Inflammatory macrophage treated with lipopolysaccharide for 1 hour (primary cell): ENCODE measurements around the gene SOX6.
"Not testable (repeated sequence)": the region's sequence is repeated elsewhere in the genome, so short reads cannot be mapped to it uniquely, and the experiment has no call there.

ENCODE experiments used
- DNase-seq, 2 donors: peaks; one replicate each; pipeline ENCODE4 v3.0.0-alpha.2; 2020 to 2022

The SOX6 gene

DNA sequence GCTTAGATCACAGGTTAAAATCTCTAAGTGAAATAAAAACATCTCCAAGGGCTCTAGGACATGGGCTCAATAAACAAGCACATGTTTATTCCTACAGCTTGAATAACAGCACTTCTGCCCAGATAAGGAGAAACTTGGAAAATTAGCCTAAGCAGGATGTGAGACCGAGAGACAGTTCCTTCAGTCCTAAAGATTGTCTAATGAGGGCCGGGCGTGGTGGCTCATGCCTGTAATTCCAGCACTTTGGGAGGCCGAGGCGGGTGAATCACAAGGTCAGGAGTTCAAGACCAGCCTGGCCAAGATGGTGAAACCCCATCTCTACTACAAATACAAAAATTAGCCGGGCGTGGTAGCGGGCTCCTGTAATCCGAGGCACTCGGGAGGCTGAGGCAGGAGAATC, 327.2 kb downstream of the SOX6 start:
- DNase-seq: not testable (repeated sequence)

DNA sequence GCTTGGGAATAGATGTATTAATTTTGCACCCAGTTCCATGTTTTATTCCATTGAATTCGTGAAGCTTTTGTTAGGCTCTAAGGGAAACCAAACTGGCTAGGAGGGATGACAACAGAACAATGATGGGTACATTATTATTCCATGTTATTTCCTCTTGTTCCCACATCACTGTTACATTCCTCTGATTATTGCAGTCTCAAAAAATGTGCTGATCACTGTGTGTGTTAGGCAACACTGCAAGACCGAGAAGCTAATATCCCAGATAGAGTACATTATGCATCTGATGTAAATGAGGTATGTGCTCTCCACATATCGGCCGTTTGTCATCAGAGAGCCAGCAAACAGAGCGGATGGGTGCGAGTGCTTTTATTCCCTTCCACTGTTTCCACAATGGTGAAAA, 327.9 kb downstream of the SOX6 start:
- DNase-seq: no peak

DNA sequence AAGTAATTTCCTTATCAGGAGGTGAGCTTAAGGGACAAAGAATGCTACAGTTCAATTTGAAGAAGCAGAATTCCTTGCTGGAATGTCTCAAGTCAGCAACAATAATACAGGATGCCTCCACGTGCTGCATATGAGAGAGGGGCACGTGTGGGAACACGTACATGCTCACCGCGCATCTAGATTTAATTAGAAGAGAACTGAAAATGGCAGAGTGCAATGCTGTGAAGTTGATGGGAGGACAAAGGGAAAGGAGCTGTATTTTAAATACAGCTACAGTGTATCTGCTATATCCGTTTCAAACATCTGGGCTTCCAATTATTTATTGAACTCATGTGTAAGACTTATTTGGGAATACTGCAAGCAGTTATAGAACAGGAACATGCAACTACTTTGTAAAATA, 328.7 kb downstream of the SOX6 start:
- no peak for DNase-seq

DNA sequence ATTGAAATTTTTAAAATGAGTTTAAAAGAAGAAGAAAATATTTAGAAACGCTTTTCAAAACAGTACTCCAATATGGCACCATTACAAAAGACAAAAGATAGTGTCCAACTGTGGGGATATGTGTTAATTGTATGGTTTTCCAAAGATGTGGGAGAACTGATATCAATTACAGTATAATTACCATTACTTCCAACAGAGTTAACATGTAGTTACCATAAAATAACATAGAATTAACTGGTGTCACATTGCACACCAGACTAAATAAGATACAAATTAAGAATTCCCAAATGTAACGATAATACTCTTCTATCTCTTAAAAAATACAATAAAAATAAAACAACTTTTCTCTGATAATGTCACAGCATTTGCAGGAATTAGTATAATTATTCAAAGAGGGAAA, 329.5 kb downstream of the SOX6 start:
- no peak for DNase-seq

DNA sequence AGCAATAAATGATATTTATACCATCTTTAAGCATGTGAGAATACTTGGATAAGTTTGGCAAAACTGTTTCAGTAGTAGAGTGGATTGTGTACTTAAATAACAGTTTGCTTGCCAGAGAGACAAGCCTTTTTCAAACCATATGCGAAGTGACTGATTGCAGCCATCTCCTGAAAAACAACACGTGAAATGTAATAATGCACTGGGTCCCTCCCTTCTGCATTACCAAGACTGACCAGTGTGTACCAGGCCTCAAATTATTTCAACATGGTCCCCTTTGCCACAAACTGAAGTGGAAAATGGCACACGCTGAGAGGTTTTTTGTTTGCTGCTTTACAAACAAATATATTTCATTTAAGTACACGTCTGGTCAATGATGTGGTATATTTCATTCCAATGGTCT, 337.4 kb downstream of the SOX6 start:
- no peak for DNase-seq

DNA sequence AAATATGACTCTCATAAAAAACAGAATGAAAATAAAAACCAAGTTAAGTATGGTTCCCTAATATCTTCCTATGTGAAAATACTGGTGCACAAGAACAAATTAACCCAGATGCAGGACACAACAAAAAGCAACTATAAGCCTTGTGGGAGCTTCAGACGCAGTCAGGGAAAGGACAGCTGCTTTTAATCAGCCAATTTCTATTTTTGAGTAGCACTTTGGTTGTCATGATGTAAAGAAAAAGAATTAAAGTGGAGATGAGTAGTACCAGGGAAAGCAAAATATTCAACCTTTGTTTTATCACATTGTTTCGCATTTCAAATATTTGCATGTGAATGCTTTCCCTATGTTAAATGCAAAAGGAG, 339.9 kb downstream of the SOX6 start:
- DNase-seq: no peak

DNA sequence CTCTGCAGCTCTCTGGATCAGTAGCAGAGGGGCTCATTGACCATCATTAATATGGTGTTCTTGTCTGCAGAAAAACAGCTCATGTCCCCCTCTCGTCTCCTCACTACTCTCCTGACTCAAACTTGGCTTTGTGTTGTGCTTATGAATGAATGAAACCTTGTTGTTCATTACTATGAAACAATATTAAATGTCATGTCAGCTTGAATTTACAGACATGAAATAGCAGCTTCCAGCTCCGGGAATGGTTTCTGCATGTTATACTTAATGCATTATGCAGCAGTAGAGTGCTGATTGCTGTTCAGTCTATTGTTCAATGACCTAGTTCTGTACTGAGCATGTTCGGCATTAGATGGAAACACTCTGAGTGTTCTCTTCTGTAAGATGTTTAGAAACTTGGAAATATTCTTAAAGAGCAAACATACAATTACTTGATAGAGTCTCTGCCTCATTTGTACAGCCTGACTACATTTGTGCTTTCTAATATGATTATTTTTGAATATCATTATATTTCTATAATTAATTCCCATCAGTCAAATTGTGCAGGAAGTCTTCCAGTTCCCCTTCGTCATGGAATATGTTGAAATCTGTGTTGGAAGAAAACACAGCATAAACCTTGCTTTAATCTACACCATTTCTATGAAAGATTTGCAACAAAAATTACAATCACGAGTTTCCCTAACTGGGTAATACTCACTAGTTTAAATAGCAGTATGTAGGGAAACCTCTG, 340.4 kb downstream of the SOX6 start:
- DNase-seq: no peak

DNA sequence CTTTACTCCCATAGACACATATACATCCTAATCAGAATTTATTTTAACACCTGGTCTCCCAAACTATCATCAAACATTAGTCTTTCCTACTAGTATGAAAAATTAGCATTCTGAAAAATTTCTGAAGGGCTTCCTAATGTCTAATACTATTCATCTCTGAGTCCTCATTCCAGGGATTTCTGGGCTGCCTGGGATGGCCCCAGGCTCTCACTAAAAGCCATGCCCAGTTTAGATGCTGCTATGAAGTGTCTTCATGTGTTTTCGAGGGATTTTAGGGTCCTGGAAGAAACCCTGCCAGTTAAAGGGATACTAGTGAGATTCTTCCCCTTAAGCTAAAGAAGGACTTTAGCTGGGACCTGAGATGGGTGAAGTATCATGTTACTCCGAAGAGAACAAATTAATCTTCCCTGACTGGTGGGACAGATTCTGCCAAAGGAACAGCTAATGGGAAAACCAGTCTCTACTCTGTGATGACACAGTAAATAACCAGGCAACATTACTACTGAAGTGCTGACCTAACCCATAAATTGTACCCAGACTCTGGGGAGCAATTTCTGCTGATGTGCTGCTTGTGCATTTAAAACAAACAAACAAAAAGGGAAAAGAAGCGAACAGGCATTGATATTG, 342.6 kb downstream of the SOX6 start:
- no peak for DNase-seq

DNA sequence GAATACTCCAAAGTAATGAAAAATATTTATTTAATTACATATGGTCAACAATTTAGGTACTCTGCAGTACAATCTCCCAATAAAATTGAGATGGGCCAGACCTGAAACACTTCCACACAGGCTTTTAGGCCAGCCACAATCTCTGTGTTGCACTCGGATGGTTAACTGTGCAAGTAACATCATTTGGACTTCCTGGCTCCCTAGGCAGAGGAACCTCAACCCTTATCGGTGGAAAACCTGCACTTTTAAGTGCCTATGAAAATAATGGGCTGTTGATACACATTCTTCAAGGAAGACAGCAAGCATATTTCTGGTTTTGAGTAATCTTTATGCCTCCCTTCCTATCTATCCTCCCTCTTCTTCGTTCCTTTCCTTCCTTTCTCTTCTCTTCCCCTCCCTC, 343.1 kb downstream of the SOX6 start:
- DNase-seq: no peak

DNA sequence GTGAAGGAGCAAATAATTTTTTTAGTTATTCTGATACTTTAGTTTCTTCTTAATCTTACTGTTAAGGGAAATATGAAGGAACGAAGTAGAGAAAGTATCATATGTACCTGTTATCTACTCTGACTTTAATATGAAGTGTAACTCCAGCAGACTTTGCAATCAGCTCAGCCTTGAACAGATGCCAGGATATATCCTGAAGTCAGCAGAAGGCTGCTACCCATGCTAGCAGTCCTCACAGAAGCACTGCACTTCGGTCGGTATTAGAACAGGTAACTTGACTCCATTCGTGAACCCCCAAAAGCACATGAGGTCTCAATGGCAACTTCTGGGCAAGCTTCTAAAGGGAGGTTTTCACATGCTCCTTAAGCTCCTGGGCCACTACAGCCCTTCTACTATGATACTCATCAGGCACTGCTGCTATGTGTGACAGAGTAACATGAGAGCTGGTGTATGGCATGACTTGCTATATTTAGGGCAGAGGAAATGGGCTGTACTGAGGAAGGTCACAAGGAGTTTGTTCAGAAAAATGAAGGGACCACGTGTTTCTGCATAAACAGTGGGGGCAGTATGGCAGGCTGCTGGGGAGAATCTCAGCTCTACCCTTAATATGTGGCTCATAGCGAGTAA, 344.1 kb downstream of the SOX6 start:
- DNase-seq: peak in 1 of 2 donors; percentile 33

DNA sequence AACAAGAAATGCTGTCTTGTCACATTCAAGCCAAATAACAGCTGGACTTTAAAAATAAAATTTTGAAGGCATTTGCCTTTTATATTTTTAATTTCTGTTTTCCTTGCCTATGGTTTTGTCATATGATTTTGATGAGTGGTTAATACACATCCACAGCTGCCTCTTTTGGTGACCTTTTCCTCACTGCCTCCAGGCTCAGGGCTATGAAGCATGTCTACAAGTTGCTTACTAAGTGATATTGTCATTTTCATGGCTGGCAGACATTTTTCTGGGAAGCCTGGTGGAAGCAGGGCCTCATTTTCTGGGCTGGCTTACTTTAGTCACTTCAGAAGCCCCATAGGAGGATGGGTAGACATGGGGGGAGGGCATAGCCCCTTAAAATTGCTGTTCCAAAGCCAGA, 344.9 kb downstream of the SOX6 start:
- no peak for DNase-seq

DNA sequence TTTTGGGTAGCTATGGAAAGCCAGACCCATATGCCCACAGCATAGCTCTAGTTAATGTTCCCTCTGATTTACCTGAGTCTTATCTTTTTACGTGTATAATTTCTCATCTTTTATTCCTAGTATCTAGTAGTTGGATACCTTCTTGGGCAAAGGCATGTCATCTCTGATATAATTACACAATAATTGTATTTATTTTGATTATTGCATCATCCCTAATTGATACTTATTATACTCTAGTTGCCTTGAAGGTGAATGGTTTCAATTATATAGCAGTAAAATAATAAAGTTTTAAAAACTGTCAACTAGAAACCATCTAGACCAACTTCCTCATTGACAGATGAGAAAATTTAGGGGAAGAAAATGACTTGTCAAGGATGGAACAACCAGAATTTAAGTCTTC, 347.3 kb downstream of the SOX6 start:
- no peak for DNase-seq

DNA sequence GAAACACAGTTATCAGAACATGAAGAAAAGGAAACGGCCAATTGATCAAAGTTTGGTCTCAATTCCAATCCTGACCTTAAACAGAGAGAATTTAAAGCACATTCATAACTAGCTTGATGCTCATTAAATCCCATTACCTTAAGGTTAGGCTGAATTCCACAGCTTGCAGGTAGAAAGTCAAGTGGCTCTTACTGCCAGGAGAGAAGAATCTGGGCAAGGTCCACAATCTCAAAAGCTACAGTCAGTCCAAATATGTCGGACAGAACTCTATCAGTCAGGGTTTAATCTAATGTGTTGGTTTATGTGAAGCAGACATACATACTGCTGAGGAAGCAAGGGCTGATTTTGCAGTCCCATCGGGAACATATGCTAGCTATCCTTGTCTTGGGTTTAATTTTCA, 348.8 kb downstream of the SOX6 start:
- DNase-seq: no peak

DNA sequence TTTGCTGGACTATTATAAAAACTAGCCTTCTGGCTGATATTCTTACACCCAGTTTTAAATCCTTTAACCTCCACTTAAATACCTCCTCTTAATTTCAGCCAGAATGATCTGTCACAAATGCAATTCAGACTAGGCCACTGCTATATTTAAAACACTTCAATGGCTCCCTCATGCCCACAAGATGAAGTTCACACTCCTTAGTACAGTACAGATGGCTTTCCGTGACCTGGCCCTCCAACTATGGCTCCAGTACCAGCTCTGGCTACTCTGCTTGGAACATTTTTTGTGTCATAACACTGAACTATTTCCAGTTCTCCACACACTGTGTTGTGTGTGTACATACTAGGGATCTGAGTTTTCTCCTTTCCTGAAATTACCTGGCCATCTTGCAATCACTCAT, 353.4 kb downstream of the SOX6 start:
- no peak for DNase-seq

DNA sequence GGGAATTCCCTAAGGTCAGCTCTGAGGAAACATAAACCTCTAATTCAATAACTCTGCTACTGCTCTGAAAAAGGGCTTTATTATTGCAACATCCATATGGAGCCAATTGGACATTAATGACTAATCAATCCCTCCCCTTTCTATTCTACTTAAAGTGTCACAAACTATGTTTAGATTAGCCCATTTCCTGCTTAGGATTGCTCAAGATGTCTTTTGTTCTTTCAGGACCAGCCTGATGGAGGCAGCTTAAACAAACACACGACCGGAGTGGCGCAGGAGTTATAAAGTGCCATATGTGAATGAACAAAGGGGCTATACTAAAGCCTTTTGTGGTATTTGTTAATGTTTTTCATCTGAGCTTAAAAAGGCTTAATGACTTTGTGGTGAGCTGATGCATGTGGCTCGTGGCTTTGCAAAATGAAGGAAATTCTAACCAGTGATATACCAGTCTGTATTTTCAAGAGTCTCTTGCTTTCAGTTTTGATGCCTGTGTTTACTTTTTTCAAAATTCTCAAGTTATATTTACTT, 354.4 kb downstream of the SOX6 start:
- peak; percentile 75 to 87 for DNase-seq

DNA sequence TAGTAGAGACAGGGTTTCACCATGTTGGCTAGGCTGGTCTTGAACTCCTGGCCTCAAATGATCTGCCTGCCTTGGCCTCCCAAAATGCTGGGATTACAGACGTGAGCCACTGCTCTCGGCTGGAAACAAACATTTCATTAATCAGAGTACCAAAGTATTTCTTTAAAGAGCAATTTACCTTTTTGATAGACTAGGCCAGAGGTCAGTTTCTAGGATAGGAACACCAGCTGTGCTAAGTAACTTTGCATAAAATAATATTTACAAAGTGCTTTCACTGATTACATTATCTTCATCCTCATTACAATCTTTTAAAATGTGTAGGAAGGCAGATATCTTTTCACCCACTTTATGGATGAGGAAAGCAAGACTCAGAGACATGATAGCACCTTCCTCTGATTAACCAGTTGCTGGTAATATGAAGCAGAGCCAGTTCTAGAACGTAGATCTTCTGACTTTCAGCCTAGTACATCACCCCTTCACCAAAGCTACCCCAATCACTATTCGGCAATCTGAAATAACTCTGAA, 355.2 kb downstream of the SOX6 start:
- no peak for DNase-seq

DNA sequence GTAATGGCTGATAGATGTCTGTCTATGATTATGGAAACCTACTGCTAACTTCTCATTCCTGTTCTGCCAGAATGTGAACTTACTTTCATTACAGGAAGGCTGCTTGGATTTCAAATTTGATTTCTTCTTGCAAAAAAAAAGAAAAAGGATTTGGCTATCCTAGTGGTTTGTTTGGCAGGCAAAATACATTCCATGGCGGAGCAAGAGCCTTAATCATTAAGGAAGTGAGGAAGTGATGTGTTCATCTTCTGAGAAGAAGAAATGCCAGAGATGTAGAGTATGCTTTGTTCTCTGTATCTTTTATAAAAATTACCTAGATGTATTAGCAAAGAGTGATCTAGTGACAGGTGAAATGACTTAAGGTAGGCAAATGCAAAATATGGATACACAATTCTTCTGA, 356.3 kb downstream of the SOX6 start:
- no peak for DNase-seq

DNA sequence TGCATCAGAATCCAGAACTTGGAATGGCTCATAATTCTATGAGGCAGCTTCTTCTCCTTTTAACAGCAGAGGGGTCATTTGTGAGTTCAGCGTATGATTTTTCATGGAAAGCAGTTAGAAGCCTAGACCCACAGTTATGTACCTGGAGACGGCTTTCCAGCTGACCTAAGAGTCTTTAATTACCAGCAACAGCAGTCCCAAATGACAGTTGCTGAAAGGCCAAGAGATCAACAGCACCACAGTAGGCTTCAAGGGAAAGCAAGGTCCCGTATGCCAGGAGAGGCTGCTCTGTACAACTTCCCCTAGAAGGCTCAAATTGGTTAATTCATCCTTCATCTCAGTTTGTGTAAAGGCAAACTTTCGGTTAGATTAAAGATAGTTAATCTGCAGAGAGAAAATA, 363.0 kb downstream of the SOX6 start:
- DNase-seq: no peak

DNA sequence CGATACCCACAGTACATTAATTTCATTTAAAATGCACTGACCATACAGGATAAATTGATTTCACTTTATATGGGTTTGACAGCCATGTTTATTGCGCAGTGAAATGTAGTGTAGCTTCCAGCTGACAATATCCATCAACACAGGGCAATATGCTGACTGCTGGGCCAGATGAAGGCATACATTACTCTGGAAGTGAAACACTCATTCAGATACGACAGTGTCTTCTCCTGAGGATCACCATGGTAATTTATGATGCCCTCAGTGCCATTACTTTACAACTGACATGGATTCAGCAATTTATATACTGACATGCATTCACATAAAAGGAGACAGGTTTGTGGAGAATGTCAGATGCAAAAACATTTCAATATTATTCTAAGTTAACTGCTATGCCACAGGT, 365.1 kb downstream of the SOX6 start:
- DNase-seq: no peak

DNA sequence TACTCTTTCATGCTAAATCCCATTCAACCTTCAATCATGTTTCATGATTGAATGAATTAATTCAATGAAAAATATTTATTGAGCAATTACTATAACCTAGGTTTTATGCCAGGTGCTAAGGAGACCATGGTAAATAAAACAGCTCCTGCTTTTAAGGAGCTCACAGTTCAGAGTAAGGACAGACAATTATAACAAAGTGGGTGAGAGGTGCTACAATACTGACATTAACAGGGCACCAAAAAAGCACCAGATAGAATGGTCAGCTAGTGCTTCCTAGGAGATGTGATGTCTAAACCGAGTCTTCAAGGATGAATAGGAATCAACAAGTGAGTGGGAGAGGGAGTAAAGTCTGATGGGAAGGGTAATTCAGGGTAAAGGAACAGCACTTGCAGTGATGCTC, 366.7 kb downstream of the SOX6 start:
- DNase-seq: no peak

DNA sequence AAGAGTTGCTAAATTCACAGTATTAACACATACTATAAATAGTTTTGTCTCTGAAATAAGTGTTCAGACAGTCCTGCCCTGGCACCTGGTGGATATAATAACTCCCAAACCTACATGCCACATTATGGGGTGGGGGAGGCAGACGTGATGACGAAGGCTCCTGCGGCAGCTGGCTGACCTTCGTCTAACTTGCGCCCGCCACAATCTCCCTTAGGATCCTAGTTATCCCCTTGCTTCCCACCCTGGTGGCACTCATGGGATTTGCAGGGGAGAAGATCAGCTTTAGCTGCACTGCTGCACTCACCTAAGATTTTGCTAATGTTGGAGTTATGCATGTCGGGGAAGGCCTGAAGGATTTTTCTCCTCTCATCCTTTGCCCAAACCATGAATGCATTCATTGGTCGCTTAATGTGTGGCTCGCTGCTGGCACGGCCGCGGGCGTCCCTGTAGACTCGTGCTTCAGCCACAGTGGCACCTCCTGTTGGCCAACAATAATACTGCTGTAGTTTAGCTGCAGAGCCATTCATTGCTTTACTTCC, 367.6 kb downstream of the SOX6 start:
- no peak for DNase-seq

DNA sequence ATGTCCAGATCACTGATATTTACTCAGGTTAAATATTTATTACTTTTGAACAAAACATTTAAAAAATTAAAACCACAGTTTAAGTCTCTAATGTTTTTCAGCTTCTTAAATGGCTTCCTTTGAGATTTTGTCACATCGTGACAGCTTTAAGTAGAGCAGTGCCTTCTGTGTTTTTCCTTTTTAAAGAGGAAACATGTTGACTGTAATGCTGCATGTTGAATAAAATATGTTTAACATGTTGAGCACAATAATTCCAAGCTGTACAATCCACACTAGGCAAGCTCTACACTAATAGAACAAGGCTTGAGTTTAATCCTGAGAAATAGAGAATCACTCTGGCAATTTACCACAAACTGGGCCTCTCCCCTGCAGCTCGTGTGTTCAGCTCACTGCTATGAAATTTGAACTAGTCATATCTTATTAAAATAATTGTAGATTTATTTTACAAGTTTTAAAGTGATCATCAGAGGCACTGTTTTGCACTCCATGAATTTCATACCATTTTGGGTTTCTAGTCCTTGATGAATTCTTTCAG, 368.3 kb downstream of the SOX6 start:
- no peak for DNase-seq

DNA sequence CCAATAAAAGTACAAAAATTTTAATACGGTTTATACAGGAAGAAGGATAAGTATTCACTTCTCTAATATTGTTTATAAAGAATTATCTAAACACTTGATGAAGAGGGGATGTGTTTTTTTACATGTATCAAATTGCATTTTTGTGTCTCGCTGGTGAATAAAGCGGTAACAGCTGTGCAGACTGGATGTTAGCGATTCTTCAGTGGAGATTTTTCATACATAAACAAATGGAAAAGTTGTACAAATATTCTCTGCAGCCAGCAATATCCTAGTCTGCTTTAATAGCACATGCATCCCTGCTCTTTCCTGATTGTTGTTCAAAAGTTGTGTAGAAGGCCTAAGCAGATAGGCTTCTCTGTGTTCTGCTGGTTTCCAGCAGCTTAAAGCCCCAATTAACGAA, 369.3 kb downstream of the SOX6 start:
- DNase-seq: no peak

DNA sequence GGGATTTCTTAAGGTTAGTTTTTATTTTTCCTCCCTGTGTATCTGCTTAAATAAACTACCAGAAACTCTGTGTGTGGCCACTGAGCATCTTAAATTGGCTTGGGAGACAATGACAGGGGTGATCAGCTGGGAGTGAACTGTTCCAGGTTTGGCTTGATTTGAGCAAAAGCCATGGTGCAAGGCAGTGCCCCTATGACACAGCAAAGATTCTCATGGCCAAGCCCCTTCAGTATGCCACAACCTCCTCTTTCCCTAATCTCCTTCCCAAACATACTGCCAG, 370.5 kb downstream of the SOX6 start:
- no peak for DNase-seq
